Measurements from ENCODE around the gene GPR139. TPM values are rescaled to one million over a fixed set of nuclear protein-coding genes. Genes with fewer than 3 reads are reported as not detected.

Gene GPR139
- total RNA-seq = not detected

GRCh38 chr16:20073203-20074098 is at the start of gene GPR139:
TSS of gene GPR139 (minus strand) at chr16:20073890. CDS start at chr16:20073616, 274 bp downstream.
- Mint-ChIP-seq H3K9me3 (peaks cover 1% of the 10 kb centered on the region), H3K27me3 (ENCODE audit: low read depth) (peaks cover 38% of the 10 kb centered on the region), H3K4me1 (ENCODE audit: low read depth) (no peaks in the 10 kb centered on the region), H3K36me3 (ENCODE audit: low read depth) (no peaks in the 10 kb centered on the region), H3K4me3 (no peak within 1 kb of the TSS), H3K27ac (no peak within 1 kb of the TSS)
- DNase-seq = no peak
- CTCF ChIA-PET = no interaction called here
- intact Hi-C loops (cut with micrococcal nuclease) = no loop called here

- H3K9me3 Mint-ChIP-seq = peaks cover 15% of the 10 kb centered on the region
- H3K27me3 Mint-ChIP-seq (ENCODE audit: low read depth) = peaks cover 1% of the 10 kb centered on the region
- DNase-seq = no peak
- H3K27ac Mint-ChIP-seq = no peak overlapping the region
- H3K4me1 Mint-ChIP-seq (ENCODE audit: low read depth) = no peaks in the 10 kb centered on the region
- intact Hi-C loops (cut with micrococcal nuclease) = no loop called here
- CTCF ChIA-PET = no interaction called here
- H3K36me3 Mint-ChIP-seq (ENCODE audit: low read depth) = no peaks in the 10 kb centered on the region
- no peak overlapping the region for H3K4me3 Mint-ChIP-seq
Measured at GRCh38 chr16:20122011-20122410, 48.3 kb upstream of the GPR139 start.

GRCh38 chr16:20114356-20114755 is 40.7 kb upstream of the GPR139 start:
- Mint-ChIP-seq H3K4me1 (ENCODE audit: low read depth) (no peaks in the 10 kb centered on the region), H3K4me3 (no peak overlapping the region), H3K27me3 (ENCODE audit: low read depth) (no peaks in the 10 kb centered on the region), H3K36me3 (ENCODE audit: low read depth) (no peaks in the 10 kb centered on the region), H3K9me3 (no peaks in the 10 kb centered on the region), H3K27ac (no peak overlapping the region)
- intact Hi-C loops (cut with micrococcal nuclease) = no loop called here
- no peak for DNase-seq
- CTCF ChIA-PET = no interaction called here

- H3K4me1 Mint-ChIP-seq (ENCODE audit: low read depth) = no peaks in the 10 kb centered on the region
- H3K4me3 Mint-ChIP-seq = no peak overlapping the region
- DNase-seq = no peak
- no peak overlapping the region for H3K27ac Mint-ChIP-seq
- no peaks in the 10 kb centered on the region for H3K27me3 Mint-ChIP-seq (ENCODE audit: low read depth)
- CTCF ChIA-PET = no interaction called here
- H3K36me3 Mint-ChIP-seq (ENCODE audit: low read depth) = no peaks in the 10 kb centered on the region
- intact Hi-C loops (cut with micrococcal nuclease) = no loop called here
- no peaks in the 10 kb centered on the region for H3K9me3 Mint-ChIP-seq
Measured at GRCh38 chr16:20111143-20111542, 37.5 kb upstream of the GPR139 start.

- DNase-seq = no peak
- CTCF ChIA-PET = no interaction called here
- Mint-ChIP-seq H3K4me3 (no peak overlapping the region), H3K4me1 (ENCODE audit: low read depth) (no peaks in the 10 kb centered on the region), H3K27me3 (ENCODE audit: low read depth) (no peaks in the 10 kb centered on the region), H3K27ac (no peak overlapping the region), H3K36me3 (ENCODE audit: low read depth) (no peaks in the 10 kb centered on the region), H3K9me3 (no peaks in the 10 kb centered on the region)
- intact Hi-C loops (cut with micrococcal nuclease) = no loop called here
Measured at GRCh38 chr16:20107083-20107482, 33.4 kb upstream of the GPR139 start.

GRCh38 chr16:20104563-20105183 is 31.0 kb upstream of the GPR139 start:
- H3K4me1 Mint-ChIP-seq (ENCODE audit: low read depth) = no peaks in the 10 kb centered on the region
- no peak overlapping the region for H3K27ac Mint-ChIP-seq
- no peaks in the 10 kb centered on the region for H3K9me3 Mint-ChIP-seq
- intact Hi-C loops (cut with micrococcal nuclease) = no loop called here
- CTCF ChIA-PET = interaction anchor here (0.6 to 1.0 kb wide), 2 partner anchors 279 to 828 kb away, joined by 3 read pairs; no protein-coding TSS in a partner anchor
- H3K4me3 Mint-ChIP-seq = no peak overlapping the region
- no peaks in the 10 kb centered on the region for H3K36me3 Mint-ChIP-seq (ENCODE audit: low read depth)
- DNase-seq = no peak
- no peaks in the 10 kb centered on the region for H3K27me3 Mint-ChIP-seq (ENCODE audit: low read depth)

- CTCF ChIA-PET = no interaction called here
- H3K36me3 Mint-ChIP-seq (ENCODE audit: low read depth) = no peaks in the 10 kb centered on the region
- H3K27me3 Mint-ChIP-seq (ENCODE audit: low read depth) = peaks cover 5% of the 10 kb centered on the region
- intact Hi-C loops (cut with micrococcal nuclease) = no loop called here
- no peak overlapping the region for H3K27ac Mint-ChIP-seq
- no peaks in the 10 kb centered on the region for H3K4me1 Mint-ChIP-seq (ENCODE audit: low read depth)
- no peaks in the 10 kb centered on the region for H3K9me3 Mint-ChIP-seq
- no peak overlapping the region for H3K4me3 Mint-ChIP-seq
- DNase-seq = no peak
Measured at GRCh38 chr16:20102521-20102920, 28.8 kb upstream of the GPR139 start.

- Mint-ChIP-seq H3K9me3 (no peaks in the 10 kb centered on the region), H3K4me1 (ENCODE audit: low read depth) (no peaks in the 10 kb centered on the region), H3K27ac (no peak overlapping the region), H3K27me3 (ENCODE audit: low read depth) (peaks cover 8% of the 10 kb centered on the region), H3K4me3 (no peak overlapping the region), H3K36me3 (ENCODE audit: low read depth) (no peaks in the 10 kb centered on the region)
- intact Hi-C loops (cut with micrococcal nuclease) = no loop called here
- CTCF ChIA-PET = no interaction called here
- no peak for DNase-seq
Measured at GRCh38 chr16:20102021-20102420, 28.3 kb upstream of the GPR139 start.

- DNase-seq = no peak
- intact Hi-C loops (cut with micrococcal nuclease) = no loop called here
- Mint-ChIP-seq H3K27ac (no peak overlapping the region), H3K4me3 (no peak overlapping the region), H3K27me3 (ENCODE audit: low read depth) (peaks cover 9% of the 10 kb centered on the region), H3K9me3 (no peaks in the 10 kb centered on the region), H3K36me3 (ENCODE audit: low read depth) (no peaks in the 10 kb centered on the region), H3K4me1 (ENCODE audit: low read depth) (no peaks in the 10 kb centered on the region)
- CTCF ChIA-PET = no interaction called here
Measured at GRCh38 chr16:20099375-20099774, 25.7 kb upstream of the GPR139 start.

GRCh38 chr16:20094157-20094556 is 20.5 kb upstream of the GPR139 start:
- Mint-ChIP-seq H3K9me3 (no peaks in the 10 kb centered on the region), H3K4me3 (no peak overlapping the region), H3K36me3 (ENCODE audit: low read depth) (no peaks in the 10 kb centered on the region), H3K27ac (no peak overlapping the region), H3K27me3 (ENCODE audit: low read depth) (peaks cover 14% of the 10 kb centered on the region), H3K4me1 (ENCODE audit: low read depth) (no peaks in the 10 kb centered on the region)
- DNase-seq = no peak
- intact Hi-C loops (cut with micrococcal nuclease) = no loop called here
- CTCF ChIA-PET = interaction anchor here (0.6 kb wide), 1 partner anchor 198 kb away, joined by 3 read pairs; no protein-coding TSS in a partner anchor

- no peaks in the 10 kb centered on the region for H3K36me3 Mint-ChIP-seq (ENCODE audit: low read depth)
- H3K27me3 Mint-ChIP-seq (ENCODE audit: low read depth) = peaks cover 13% of the 10 kb centered on the region
- DNase-seq = no peak
- CTCF ChIA-PET = no interaction called here
- H3K9me3 Mint-ChIP-seq = no peaks in the 10 kb centered on the region
- intact Hi-C loops (cut with micrococcal nuclease) = no loop called here
- H3K4me1 Mint-ChIP-seq (ENCODE audit: low read depth) = no peaks in the 10 kb centered on the region
- H3K27ac Mint-ChIP-seq = no peak overlapping the region
- H3K4me3 Mint-ChIP-seq = no peak overlapping the region
Measured at GRCh38 chr16:20089246-20089965, 15.7 kb upstream of the GPR139 start.

- no peaks in the 10 kb centered on the region for H3K4me1 Mint-ChIP-seq (ENCODE audit: low read depth)
- intact Hi-C loops (cut with micrococcal nuclease) = no loop called here
Measured at GRCh38 chr16:20084624-20085226, 11.0 kb upstream of the GPR139 start.

More at GRCh38 chr16:20084624-20085226, 11.0 kb upstream of the GPR139 start:
- H3K9me3 Mint-ChIP-seq = no peaks in the 10 kb centered on the region
- peaks cover 7% of the 10 kb centered on the region for H3K27me3 Mint-ChIP-seq (ENCODE audit: low read depth)
- CTCF ChIA-PET = no interaction called here
- H3K36me3 Mint-ChIP-seq (ENCODE audit: low read depth) = no peaks in the 10 kb centered on the region
- no peak for DNase-seq
- H3K4me3 Mint-ChIP-seq = no peak overlapping the region
- H3K27ac Mint-ChIP-seq = no peak overlapping the region

Measured in activated naive CD4-positive, alpha-beta T cell treated with anti-CD3 and anti-CD28 coated beads for 36 hours (primary cell).